Parathyroid adenoma (tissue), 2 donors: ENCODE results near the gene RD3L.

Experiments used
- H2AFZ ChIP-seq: fragments of 300-600 bp; sonication (generic); one replicate; pipeline ENCODE4 v1.7.0; 2017; ENCODE audit warnings: antibody characterized with exemption, mild to moderate bottlenecking
- H3K27ac ChIP-seq: fragments of 300-600 bp; sonication (generic); one replicate; pipeline ENCODE4 v1.7.0; 2017
- H3K27me3 ChIP-seq: fragments of 300-600 bp; sonication (generic); one replicate; pipeline ENCODE4 v1.7.0; 2017; ENCODE audit warnings: low read length; ENCODE audit not compliant: control insufficient read depth, insufficient read depth
- H3K36me3 ChIP-seq: fragments of 300-600 bp; sonication (generic); one replicate; pipeline ENCODE4 v1.7.0; 2017; ENCODE audit warnings: low read length; ENCODE audit not compliant: control insufficient read depth, insufficient read depth
- H3K4me1 ChIP-seq: fragments of 300-600 bp; sonication (generic); one replicate; pipeline ENCODE4 v1.7.0; 2017; ENCODE audit warnings: control low read depth
- H3K4me2 ChIP-seq: fragments of 300-600 bp; sonication (generic); one replicate; pipeline ENCODE4 v1.7.0; 2017; ENCODE audit warnings: low read length
- H3K4me3 ChIP-seq: fragments of 300-600 bp; sonication (generic); one replicate; pipeline ENCODE4 v1.7.0; 2017; ENCODE audit warnings: low read depth, low read length
- H3K79me2 ChIP-seq: fragments of 300-600 bp; sonication (generic); one replicate; pipeline ENCODE4 v1.7.0; 2017; ENCODE audit warnings: control low read depth
- H3K9ac ChIP-seq: fragments of 300-600 bp; sonication (generic); one replicate; pipeline ENCODE4 v1.7.0; 2017; ENCODE audit warnings: mild to moderate bottlenecking
- H3K9me3 ChIP-seq: fragments of 300-600 bp; sonication (generic); one replicate; pipeline ENCODE4 v1.7.0; 2017; ENCODE audit warnings: low read length; ENCODE audit not compliant: control insufficient read depth
- CTCF ChIP-seq: fragments of 300-600 bp; sonication (generic); IDR thresholded peaks from one replicate; pipeline ENCODE4 v1.7.0; 2017; ENCODE audit warnings: antibody characterized with exemption, mild to moderate bottlenecking
- donor health status: primary hyperparathyroidism.

The RD3L gene

GRCh38 chr14:103898711-103899110 is 43.6 kb downstream of the RD3L start:
- H3K9me3 ChIP-seq = no peaks in the 10 kb centered on the region
- H3K4me2 ChIP-seq = no peak overlapping the region
- TF ChIP-seq CTCF = no peak
- no peak overlapping the region for H3K27ac ChIP-seq
- H3K9ac ChIP-seq = no peak overlapping the region
- H3K79me2 ChIP-seq = no peaks in the 10 kb centered on the region
- no peak overlapping the region for H3K4me3 ChIP-seq
- H3K36me3 ChIP-seq = no peaks in the 10 kb centered on the region
- H3K27me3 ChIP-seq = no peaks in the 10 kb centered on the region
- no peak overlapping the region for H2AFZ ChIP-seq
- H3K4me1 ChIP-seq = peaks cover 17% of the 10 kb centered on the region

- H3K79me2 ChIP-seq = no peaks in the 10 kb centered on the region
- H3K27ac ChIP-seq = no peak overlapping the region
- no peaks in the 10 kb centered on the region for H3K9me3 ChIP-seq
- no peaks in the 10 kb centered on the region for H3K36me3 ChIP-seq
- H2AFZ ChIP-seq = no peak overlapping the region
- H3K27me3 ChIP-seq = no peaks in the 10 kb centered on the region
- H3K9ac ChIP-seq = no peak overlapping the region
- TF ChIP-seq CTCF = no peak
- peaks cover 17% of the 10 kb centered on the region for H3K4me1 ChIP-seq
- no peak overlapping the region for H3K4me3 ChIP-seq
- no peak overlapping the region for H3K4me2 ChIP-seq
Measured at GRCh38 chr14:103898204-103898603, 44.1 kb downstream of the RD3L start.

GRCh38 chr14:103897075-103897947 is 45.0 kb downstream of the RD3L start:
- H3K79me2 ChIP-seq = no peaks in the 10 kb centered on the region
- no peaks in the 10 kb centered on the region for H3K27me3 ChIP-seq
- no peak overlapping the region for H3K4me3 ChIP-seq
- no peaks in the 10 kb centered on the region for H3K9me3 ChIP-seq
- H3K9ac ChIP-seq = no peak overlapping the region
- no peak overlapping the region for H3K4me2 ChIP-seq
- H3K36me3 ChIP-seq = no peaks in the 10 kb centered on the region
- peak overlapping the region; percentile 52 for H3K27ac ChIP-seq
- H3K4me1 ChIP-seq = peaks cover 17% of the 10 kb centered on the region
- no peak for TF ChIP-seq CTCF
- peak overlapping the region; percentile 69 for H2AFZ ChIP-seq

GRCh38 chr14:103896578-103896977 is 45.8 kb downstream of the RD3L start:
- Histone ChIP-seq H3K4me1 (peaks cover 17% of the 10 kb centered on the region), H3K27me3 (no peaks in the 10 kb centered on the region), H3K9me3 (no peaks in the 10 kb centered on the region), H3K9ac (no peak overlapping the region), H3K36me3 (no peaks in the 10 kb centered on the region), H3K4me2 (no peak overlapping the region), H2AFZ (peak overlapping the region; percentile 69), H3K79me2 (no peaks in the 10 kb centered on the region), H3K4me3 (no peak overlapping the region), H3K27ac (peak overlapping the region; percentile 52)
- TF ChIP-seq CTCF = no peak

GRCh38 chr14:103894723-103895059 is 47.6 kb downstream of the RD3L start:
- Histone ChIP-seq H3K4me3 (no peak overlapping the region), H3K9ac (no peak overlapping the region), H3K27ac (no peak overlapping the region), H2AFZ (no peak overlapping the region), H3K79me2 (no peaks in the 10 kb centered on the region), H3K9me3 (no peaks in the 10 kb centered on the region), H3K4me2 (no peak overlapping the region), H3K4me1 (peaks cover 16% of the 10 kb centered on the region), H3K27me3 (no peaks in the 10 kb centered on the region), H3K36me3 (no peaks in the 10 kb centered on the region)
- no peak for TF ChIP-seq CTCF
